HL-60 (cell line): ENCODE data around the gene ABHD17A.
"Not testable (repeated sequence)": the region's sequence is repeated elsewhere in the genome, so short reads cannot be mapped to it uniquely, and the experiment has no call there.

ENCODE experiments used
- DNase-seq, 2 experiments: peaks; one replicate each; pipeline ENCODE4 v3.0.0-alpha.2; 2010 to 2020; ENCODE audit warnings: low read depth in 1 of 2, low spot score in 1 of 2
- H3K27ac ChIP-seq: fragments of 250-450 bp; sonication (Bioruptor Pico); replicated peaks from 2 replicates; pipeline ENCODE4 v1.5.1; 2020; ENCODE audit warnings: mild to moderate bottlenecking, moderate library complexity
- H3K27me3 ChIP-seq: fragments of 250-450 bp; sonication (Bioruptor Pico); 2 replicates; pipeline ENCODE4 v1.5.1; 2021; ENCODE audit warnings: mild to moderate bottlenecking, moderate library complexity; ENCODE audit not compliant: insufficient read depth, poor library complexity, severe bottlenecking
- H3K4me3 ChIP-seq: replicated peaks from 2 replicates; pipeline ENCODE4 v1.5.1; 2011; ENCODE audit warnings: mild to moderate bottlenecking, control low read depth, low read length; ENCODE audit not compliant: insufficient read depth
- CTCF ChIP-seq: IDR thresholded peaks from one replicate; pipeline ENCODE4 v1.5.1; 2011; ENCODE audit warnings: low read length, control low read depth, inconsistent platforms; ENCODE audit not compliant: insufficient read depth
- GABPA ChIP-seq: IDR thresholded peaks from 2 replicates; pipeline ENCODE4 v1.6.1; 2012; ENCODE audit warnings: low read depth
- POLR2AphosphoS5 ChIP-seq: IDR thresholded peaks from 2 replicates; pipeline ENCODE4 v1.6.1; 2012; ENCODE audit warnings: low read depth
- REST ChIP-seq: IDR thresholded peaks from 2 replicates; pipeline ENCODE4 v1.6.1; 2012; ENCODE audit warnings: low read depth; ENCODE audit not compliant: insufficient replicate concordance
- SPI1 ChIP-seq: IDR thresholded peaks from 2 replicates; pipeline ENCODE4 v1.6.1; 2012; ENCODE audit warnings: low read depth, mild to moderate bottlenecking, borderline replicate concordance

Gene ABHD17A

GRCh38 chr19:1880611-1881392 lies 4.5 kb downstream of the ABHD17A start:
- Histone ChIP-seq H3K27ac (no peak overlapping the region), H3K4me3 (no peak overlapping the region), H3K27me3 (no peaks in the 10 kb centered on the region)
- no peak for DNase-seq
- TF ChIP-seq GABPA, result no peak
- no peak for TF ChIP-seq POLR2AphosphoS5
- no peak for TF ChIP-seq REST
- no peak for TF ChIP-seq CTCF
- TF ChIP-seq SPI1, result no peak

GRCh38 chr19:1879982-1880381 lies 5.3 kb downstream of the ABHD17A start:
- not testable (repeated sequence) for H3K4me3 ChIP-seq, DNase-seq, H3K27me3 ChIP-seq, H3K27ac ChIP-seq

- not testable (repeated sequence) for H3K27ac ChIP-seq, DNase-seq, H3K27me3 ChIP-seq, H3K4me3 ChIP-seq
These were observed 6.7 kb downstream of the ABHD17A start for GRCh38 chr19:1878583-1878982.

GRCh38 chr19:1877280-1877660 lies 8.0 kb downstream of the ABHD17A start:
- H3K27me3 ChIP-seq, H3K27ac ChIP-seq, H3K4me3 ChIP-seq, DNase-seq: not testable (repeated sequence)

GRCh38 chr19:1876496-1877279 lies 8.6 kb downstream of the ABHD17A start:
- Histone ChIP-seq H3K4me3 (peak overlapping the region; percentile 90), H3K27ac (peak overlapping the region; percentile 98)
- DNase-seq, H3K27me3 ChIP-seq: not testable (repeated sequence)

GRCh38 chr19:1875646-1876495 lies 9.4 kb downstream of the ABHD17A start:
- DNase-seq, result peak; percentile 89 to 92
- peak overlapping the region; percentile 90 for H3K4me3 ChIP-seq
- no peaks in the 10 kb centered on the region for H3K27me3 ChIP-seq
- TF ChIP-seq REST (no peak), SPI1 (peak; percentile 84; the same call in 1 of the 2 replicates), GABPA (peak; percentile 80), POLR2AphosphoS5 (peak; percentile 99)
- H3K27ac ChIP-seq, result peak overlapping the region; percentile 98

- H3K27me3 ChIP-seq, DNase-seq: not testable (repeated sequence)
- H3K27ac ChIP-seq, result peak overlapping the region; percentile 98
- peak overlapping the region; percentile 90 for H3K4me3 ChIP-seq
These were observed 10.0 kb downstream of the ABHD17A start for GRCh38 chr19:1875265-1875645.
